GM18508 (cell line): Measurements from ENCODE around the gene SEL1L.
A peak's percentile ranks its signal among the peaks of the same experiment; 100 is the strongest.
"Not testable (repeated sequence)": the region's sequence is repeated elsewhere in the genome, so short reads cannot be mapped to it uniquely, and the experiment has no call there.

ENCODE experiments used
- ATAC-seq: cut with Tn5 transposase; IDR thresholded peaks from one replicate; pipeline ENCODE4 v1.9.1; 2021; ENCODE audit warnings: moderate number of reproducible peaks; ENCODE audit not compliant: insufficient read depth, unreplicated experiment

SEL1L gene

GRCh38 chr14:81478446-81478845 lies 55.2 kb downstream of the SEL1L start:
- no peak for ATAC-seq

- ATAC-seq: no peak
Measured at GRCh38 chr14:81476816-81477215, 56.8 kb downstream of the SEL1L start.

- ATAC-seq: no peak
Measured at GRCh38 chr14:81474685-81475324, 58.8 kb downstream of the SEL1L start.

GRCh38 chr14:81474148-81474492 lies 59.5 kb downstream of the SEL1L start:
- peak; percentile 54 for ATAC-seq

- peak; percentile 31 for ATAC-seq
Measured at GRCh38 chr14:81473456-81474147, 60.1 kb downstream of the SEL1L start.

GRCh38 chr14:81472096-81472800 lies 61.4 kb downstream of the SEL1L start:
- no peak for ATAC-seq

GRCh38 chr14:81471062-81471461 lies 62.6 kb downstream of the SEL1L start:
- no peak for ATAC-seq

GRCh38 chr14:81470557-81470826 lies 63.2 kb downstream of the SEL1L start:
- peak; percentile 7 for ATAC-seq

- ATAC-seq: no peak
Measured at GRCh38 chr14:81466854-81467253, 66.8 kb downstream of the SEL1L start.

- no peak for ATAC-seq
Measured at GRCh38 chr14:81465507-81466228, 68.0 kb downstream of the SEL1L start.

- ATAC-seq: not testable (repeated sequence)
Measured at GRCh38 chr14:81465003-81465392, 68.7 kb downstream of the SEL1L start.

- ATAC-seq: no peak
Measured at GRCh38 chr14:81464253-81465002, 69.2 kb downstream of the SEL1L start.

- ATAC-seq: not testable (repeated sequence)
Measured at GRCh38 chr14:81462356-81462755, 71.3 kb downstream of the SEL1L start.

GRCh38 chr14:81459912-81460311 lies 73.7 kb downstream of the SEL1L start:
- ATAC-seq: no peak

- ATAC-seq: no peak
Measured at GRCh38 chr14:81458352-81458751, 75.3 kb downstream of the SEL1L start.

- peak; percentile 29 for ATAC-seq
Measured at GRCh38 chr14:81455390-81455789, 78.3 kb downstream of the SEL1L start.

GRCh38 chr14:81454572-81455218 lies 79.0 kb downstream of the SEL1L start:
- peak; percentile 61 for ATAC-seq

GRCh38 chr14:81453166-81453766 lies 80.4 kb downstream of the SEL1L start:
- peak; percentile 45 for ATAC-seq

GRCh38 chr14:81452341-81453133 lies 81.1 kb downstream of the SEL1L start:
- no peak for ATAC-seq
